GM12865 (cell line): ENCODE measurements around the gene HNF1B.

Experiments used
- DNase-seq: peaks from one replicate; pipeline ENCODE4 v3.0.0; 2010; ENCODE audit warnings: low read depth
- H3K4me3 ChIP-seq: 2 replicates; pipeline ENCODE4 v1.5.1; 2011; ENCODE audit warnings: mild to moderate bottlenecking, low read depth, low read length, control low read depth
- TF ChIP-seq, protein P1 (sequence below): IDR thresholded peaks from 2 replicates; pipeline ENCODE4 v1.5.1; 2011; ENCODE audit warnings: low read length, control low read depth, low read depth, inconsistent platforms; ENCODE audit not compliant: insufficient read depth; ENCODE audit errors: missing control alignments

The HNF1B gene

DNA sequence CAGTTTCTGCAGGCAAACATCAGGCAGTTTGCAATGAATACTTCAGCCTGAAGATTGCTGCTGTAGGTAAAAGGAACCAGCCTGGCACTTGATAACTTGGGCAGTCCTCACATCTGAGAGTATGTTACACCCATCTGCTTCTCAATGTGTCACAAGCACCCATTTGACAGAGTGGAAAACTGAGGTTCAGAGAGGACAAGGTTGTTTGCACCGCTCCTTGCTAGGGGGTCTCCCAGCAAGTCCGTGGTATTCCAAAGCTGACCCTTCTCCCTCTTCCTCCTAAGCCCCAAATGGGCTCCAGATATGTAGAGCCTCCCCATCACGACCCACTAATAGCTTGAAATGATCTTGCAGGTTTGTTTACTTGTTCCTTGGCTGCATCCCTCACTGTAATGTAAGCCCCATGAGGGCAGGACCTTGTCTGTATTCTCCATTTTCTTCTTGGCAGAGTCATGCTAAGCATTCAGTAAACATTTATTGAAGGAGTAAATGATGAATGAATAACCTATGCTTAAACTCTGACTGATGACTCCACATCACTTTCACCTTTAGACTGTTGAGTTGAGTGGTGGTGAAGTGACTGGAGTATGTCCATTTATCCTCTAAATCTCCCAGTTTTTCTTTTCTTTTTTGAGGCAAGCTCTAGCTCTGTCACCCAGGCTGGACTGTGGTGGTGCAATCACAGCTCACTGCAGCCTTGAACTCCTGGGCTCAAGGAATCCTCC, 26.4 kb downstream of the HNF1B start:
- no peak for DNase-seq
- TF ChIP-seq, protein P1, sequence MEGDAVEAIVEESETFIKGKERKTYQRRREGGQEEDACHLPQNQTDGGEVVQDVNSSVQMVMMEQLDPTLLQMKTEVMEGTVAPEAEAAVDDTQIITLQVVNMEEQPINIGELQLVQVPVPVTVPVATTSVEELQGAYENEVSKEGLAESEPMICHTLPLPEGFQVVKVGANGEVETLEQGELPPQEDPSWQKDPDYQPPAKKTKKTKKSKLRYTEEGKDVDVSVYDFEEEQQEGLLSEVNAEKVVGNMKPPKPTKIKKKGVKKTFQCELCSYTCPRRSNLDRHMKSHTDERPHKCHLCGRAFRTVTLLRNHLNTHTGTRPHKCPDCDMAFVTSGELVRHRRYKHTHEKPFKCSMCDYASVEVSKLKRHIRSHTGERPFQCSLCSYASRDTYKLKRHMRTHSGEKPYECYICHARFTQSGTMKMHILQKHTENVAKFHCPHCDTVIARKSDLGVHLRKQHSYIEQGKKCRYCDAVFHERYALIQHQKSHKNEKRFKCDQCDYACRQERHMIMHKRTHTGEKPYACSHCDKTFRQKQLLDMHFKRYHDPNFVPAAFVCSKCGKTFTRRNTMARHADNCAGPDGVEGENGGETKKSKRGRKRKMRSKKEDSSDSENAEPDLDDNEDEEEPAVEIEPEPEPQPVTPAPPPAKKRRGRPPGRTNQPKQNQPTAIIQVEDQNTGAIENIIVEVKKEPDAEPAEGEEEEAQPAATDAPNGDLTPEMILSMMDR: no peak
- H3K4me3 ChIP-seq: no peak overlapping the region

DNA sequence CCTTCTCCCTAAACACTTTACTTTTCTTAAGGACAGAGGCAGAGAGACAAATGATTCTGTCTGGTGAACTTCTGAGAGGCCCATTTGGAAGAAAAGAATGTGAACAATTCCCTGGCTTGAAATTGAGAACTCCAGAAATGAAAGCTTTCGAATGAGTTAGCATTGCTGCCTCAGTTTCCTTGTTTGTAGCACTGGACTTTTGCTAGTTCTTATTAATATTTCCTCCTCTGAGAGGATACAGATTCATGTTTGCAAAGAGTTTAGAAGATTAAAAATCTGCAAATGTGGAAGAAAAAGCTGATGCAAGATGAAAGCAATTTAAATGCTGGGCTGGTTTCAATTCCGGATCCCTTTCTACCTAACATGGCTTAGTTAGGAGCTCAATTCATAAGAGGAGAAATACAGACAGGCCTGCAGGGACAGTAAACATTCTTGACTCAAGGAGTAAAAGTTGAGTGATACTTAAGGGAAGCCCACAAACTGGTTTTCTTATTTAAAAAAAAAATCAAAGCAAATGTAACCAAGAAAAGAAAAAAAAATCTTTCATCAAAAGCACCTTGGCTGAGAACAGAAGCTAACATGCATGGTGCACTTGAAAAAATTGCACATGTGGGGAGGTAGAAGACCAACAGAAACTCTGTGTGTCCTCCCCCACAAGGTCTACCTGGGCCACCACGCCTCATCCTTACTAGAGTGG, 27.1 kb downstream of the HNF1B start:
- no peak overlapping the region for H3K4me3 ChIP-seq
- peak; percentile 18 for DNase-seq
- TF ChIP-seq, protein P1: no peak

DNA sequence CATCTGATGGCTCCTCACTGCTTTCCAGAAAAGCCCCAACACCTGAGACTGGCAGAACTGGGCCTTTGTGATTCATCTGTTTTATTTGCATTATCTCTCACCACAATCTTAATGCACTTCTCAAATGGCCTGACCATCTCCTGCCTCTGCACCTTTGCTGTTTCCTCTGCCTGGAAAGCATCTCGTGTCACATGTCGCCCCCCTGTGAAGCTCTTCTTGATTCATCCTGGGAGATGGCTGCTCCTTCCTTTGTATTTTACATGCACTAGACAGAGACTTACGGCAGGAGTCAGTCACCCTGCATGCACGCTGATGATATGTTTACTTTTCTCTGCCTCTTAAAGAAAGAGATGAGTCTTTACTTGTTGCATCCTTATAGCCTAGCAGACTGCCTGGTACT, 30.0 kb downstream of the HNF1B start:
- no peak for DNase-seq
- TF ChIP-seq, protein P1: no peak
- H3K4me3 ChIP-seq: no peak overlapping the region

DNA sequence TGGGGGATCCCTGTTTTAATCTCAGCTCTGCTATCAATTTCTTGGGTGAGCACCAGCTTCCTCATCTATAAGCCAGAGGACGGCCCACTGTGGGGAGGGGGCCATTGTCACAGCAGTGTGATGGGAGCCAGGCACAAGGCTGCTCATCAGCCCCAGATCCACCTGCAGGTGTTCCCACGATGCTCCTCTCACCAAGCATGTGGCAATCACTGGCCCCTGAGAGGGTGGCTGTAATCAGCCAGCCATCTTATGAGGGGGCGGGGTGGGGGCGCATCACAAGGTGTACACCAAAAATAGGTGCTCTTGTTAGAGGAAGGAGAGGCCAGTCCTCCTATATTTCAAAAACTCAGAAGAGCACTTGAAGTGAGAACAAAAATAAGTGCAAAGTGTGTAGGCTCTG, 31.2 kb downstream of the HNF1B start:
- H3K4me3 ChIP-seq: no peak overlapping the region
- TF ChIP-seq, protein P1: no peak
- DNase-seq: no peak

DNA sequence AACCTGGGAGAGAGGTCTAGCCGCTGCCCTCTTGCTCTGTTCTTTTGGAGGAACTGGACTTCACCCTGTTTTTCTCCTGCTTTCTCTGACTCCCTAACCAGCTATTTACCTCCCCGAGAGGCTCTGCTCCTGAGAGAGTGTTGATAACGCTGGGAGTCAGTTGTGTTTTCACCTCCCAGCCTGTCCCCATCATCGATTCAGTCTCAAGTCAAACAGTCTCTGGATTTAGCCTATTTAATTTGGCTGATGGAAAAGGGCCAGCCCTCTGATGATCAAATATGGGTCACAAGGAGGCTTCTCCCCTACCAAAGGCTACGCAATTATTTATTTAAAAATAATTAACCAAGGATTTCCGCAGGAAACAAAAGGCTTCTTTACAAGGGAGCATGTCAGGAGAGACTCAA, 31.8 kb downstream of the HNF1B start:
- TF ChIP-seq, protein P1: no peak
- no peak for DNase-seq
- H3K4me3 ChIP-seq: no peak overlapping the region

DNA sequence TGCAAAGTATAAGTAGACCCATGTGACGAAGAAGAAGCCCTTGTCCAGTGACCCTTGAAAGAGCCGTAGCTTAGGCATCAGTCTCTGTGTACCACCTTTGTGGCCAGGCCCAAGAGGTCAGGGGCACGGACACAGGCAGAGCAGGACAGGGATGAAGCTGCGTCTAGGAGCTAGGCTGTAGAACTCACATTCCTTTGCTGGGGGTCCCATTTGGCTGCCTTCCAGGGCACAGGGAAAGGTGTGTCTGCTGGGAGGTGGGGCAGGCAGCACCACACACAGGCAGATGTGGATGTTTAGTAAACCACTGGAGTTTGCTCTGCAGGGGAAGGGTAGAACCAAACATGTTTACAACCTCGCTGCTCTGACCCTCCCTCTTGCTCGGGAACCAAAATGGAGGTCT, 33.7 kb downstream of the HNF1B start:
- no peak for DNase-seq
- no peak overlapping the region for H3K4me3 ChIP-seq
- TF ChIP-seq, protein P1: no peak

DNA sequence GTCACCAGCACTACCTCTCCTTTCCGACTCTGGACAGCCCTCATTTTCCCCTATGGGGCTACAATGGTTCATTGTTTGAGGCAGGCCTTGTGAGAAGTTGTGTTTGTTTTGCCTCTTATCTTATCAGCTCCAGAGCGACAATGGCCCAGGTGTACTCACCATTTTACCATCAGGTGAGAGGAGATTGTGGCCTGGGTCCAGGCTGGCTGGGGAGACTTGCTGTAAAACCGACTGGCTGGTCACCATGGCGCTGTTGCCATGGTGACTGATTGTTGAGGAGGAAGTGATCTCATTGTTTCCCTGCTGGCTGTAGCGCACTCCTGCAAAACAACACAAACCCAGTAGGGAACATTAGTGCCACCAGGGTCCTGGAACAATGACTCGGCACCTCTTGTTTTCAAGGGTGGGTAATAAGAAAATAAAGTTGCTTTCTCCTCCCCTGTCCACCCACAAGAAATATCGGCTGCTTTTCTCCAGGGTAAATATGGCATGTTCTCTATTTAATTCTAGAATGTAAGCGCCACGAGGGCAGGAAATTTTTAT, 34.4 kb downstream of the HNF1B start:
- H3K4me3 ChIP-seq: no peak overlapping the region
- TF ChIP-seq, protein P1: no peak
- peak; percentile 9 for DNase-seq
